Endodermal cell (in vitro differentiated cells): Measurements from ENCODE around the gene CPSF7. TPM values are rescaled to one million over a fixed set of nuclear protein-coding genes. Genes with fewer than 3 reads are reported as not detected.

ENCODE experiments used
- DNase-seq: peaks from one replicate; pipeline ENCODE4 v3.0.0-alpha.2; 2017
- H3K27ac ChIP-seq: 2 replicates; pipeline ENCODE4 v1.5.1; 2013; ENCODE audit warnings: mild to moderate bottlenecking, low read depth, low read length, moderate library complexity
- H3K27me3 ChIP-seq: 2 replicates; pipeline ENCODE4 v1.6.1; 2013; ENCODE audit warnings: mild to moderate bottlenecking, low read length, moderate library complexity; ENCODE audit not compliant: insufficient read depth, control insufficient read depth, poor library complexity, severe bottlenecking
- H3K36me3 ChIP-seq: 2 replicates; pipeline ENCODE4 v1.7.0; 2013; ENCODE audit warnings: mild to moderate bottlenecking, low read length, moderate library complexity; ENCODE audit not compliant: control insufficient read depth, insufficient read depth
- H3K4me1 ChIP-seq: one replicate; pipeline ENCODE4 v1.7.0; 2013; ENCODE audit warnings: low read length; ENCODE audit not compliant: control insufficient read depth, insufficient read depth
- H3K4me3 ChIP-seq: 2 replicates; pipeline ENCODE4 v1.5.1; 2013; ENCODE audit warnings: mild to moderate bottlenecking, low read length, moderate library complexity
- H3K9ac ChIP-seq: 2 replicates; pipeline ENCODE4 v1.6.1; 2013; ENCODE audit warnings: mild to moderate bottlenecking, low read length, moderate library complexity; ENCODE audit not compliant: poor library complexity, severe bottlenecking; ENCODE audit errors: extremely low read depth
- H3K9me3 ChIP-seq: 2 replicates; pipeline ENCODE4 v1.6.1; 2013; ENCODE audit warnings: mild to moderate bottlenecking, low read length, moderate library complexity; ENCODE audit not compliant: control insufficient read depth
- H3K27ac Mint-ChIP-seq: 2 replicates; pipeline ENCODE4 v1.8.0; 2020; ENCODE audit warnings: mixed read lengths
- H3K27me3 Mint-ChIP-seq: 2 replicates; pipeline ENCODE4 v1.8.0; 2021; ENCODE audit warnings: mild to moderate bottlenecking, mixed read lengths; ENCODE audit not compliant: insufficient read depth
- H3K36me3 Mint-ChIP-seq: 2 replicates; pipeline ENCODE4 v1.8.0; 2020; ENCODE audit warnings: low read depth, mixed read lengths
- H3K4me1 Mint-ChIP-seq: 2 replicates; pipeline ENCODE4 v1.8.0; 2020; ENCODE audit warnings: mixed read lengths
- H3K4me3 Mint-ChIP-seq: 2 replicates; pipeline ENCODE4 v1.8.0; 2020; ENCODE audit warnings: mild to moderate bottlenecking, moderate library complexity, mixed read lengths
- H3K9me3 Mint-ChIP-seq: 2 replicates; pipeline ENCODE4 v1.8.0; 2020; ENCODE audit warnings: mild to moderate bottlenecking, mixed read lengths
- CTCF ChIP-seq: fragments of 200-600 bp; sonication (generic); conservative IDR thresholded peaks from 2 replicates; pipeline ENCODE4 v1.5.0; 2021; ENCODE audit warnings: antibody characterized with exemption, mild to moderate bottlenecking
- WGBS, 2 experiments: methylation state at CpG; one replicate each; pipeline versions ENCODE4 v1.1.5 to v1.1.7; 2013; ENCODE audit warnings: missing lambda C conversion rate in 2 of 2, mixed read lengths in 1 of 2; ENCODE audit not compliant: insufficient coverage in 1 of 2, insufficient read length in 1 of 2; 5-methylcytosine and 5-hydroxymethylcytosine counted together
- total RNA-seq, 2 donors: library from RNA; stranded (reverse); fragmentation: NEBNext Ultra II Directional in 1 of 2; extraction: Animal tissue kit (Norgen Biotek cat#: 25700) in 1 of 2; gene quantifications; 2 replicates in 1 of 2; 3 replicates in 1 of 2; pipeline ENCODE4 v1.2.1, GENCODE V29; 2021

Gene CPSF7
- total RNA-seq, 2 donors from 2014 or later, result 108 to 117 TPM

GRCh38 chr11:61425367-61426131 is 4.2 kb downstream of the CPSF7 start:
- H3K27me3 ChIP-seq, result no peaks in the 10 kb centered on the region
- no peaks in the 10 kb centered on the region for H3K9me3 ChIP-seq
- H3K27ac ChIP-seq, result no peak overlapping the region
- H3K27me3 Mint-ChIP-seq, result no peaks in the 10 kb centered on the region
- H3K36me3 Mint-ChIP-seq, result peaks cover 71% of the 10 kb centered on the region
- no peak overlapping the region for H3K27ac Mint-ChIP-seq
- peaks cover 6% of the 10 kb centered on the region for H3K4me1 Mint-ChIP-seq
- DNase-seq, result no peak
- H3K36me3 ChIP-seq, result peaks cover 79% of the 10 kb centered on the region
- no peak for TF ChIP-seq CTCF
- H3K4me3 Mint-ChIP-seq, result no peak overlapping the region
- no peak overlapping the region for H3K9ac ChIP-seq
- no peaks in the 10 kb centered on the region for H3K9me3 Mint-ChIP-seq
- WGBS, 2 experiments, result 100% methylated on average over 1 of the region's 1 CpG; no CpG with 5 or more reads in 1 of the 2 experiments
- no peak overlapping the region for H3K4me3 ChIP-seq
- peaks cover 4% of the 10 kb centered on the region for H3K4me1 ChIP-seq

GRCh38 chr11:61422226-61422625 is 7.5 kb downstream of the CPSF7 start:
- Mint-ChIP-seq H3K36me3 (peaks cover 86% of the 10 kb centered on the region), H3K27ac (no peak overlapping the region), H3K4me1 (no peaks in the 10 kb centered on the region), H3K4me3 (no peak overlapping the region), H3K9me3 (no peaks in the 10 kb centered on the region), H3K27me3 (no peaks in the 10 kb centered on the region)
- H3K9me3 ChIP-seq, result no peaks in the 10 kb centered on the region
- H3K4me1 ChIP-seq, result no peaks in the 10 kb centered on the region
- no peak for DNase-seq
- H3K4me3 ChIP-seq, result no peak overlapping the region
- no peak overlapping the region for H3K27ac ChIP-seq
- TF ChIP-seq CTCF, result no peak
- no peak overlapping the region for H3K9ac ChIP-seq
- WGBS, 2 experiments, result 98 to 100% methylated on average over 2 to 3 of the region's 3 CpGs
- no peaks in the 10 kb centered on the region for H3K27me3 ChIP-seq
- peaks cover 93% of the 10 kb centered on the region for H3K36me3 ChIP-seq

- peaks cover 89% of the 10 kb centered on the region for H3K36me3 Mint-ChIP-seq
- H3K27ac Mint-ChIP-seq, result no peak overlapping the region
- Histone ChIP-seq H3K27ac (no peak overlapping the region), H3K9me3 (no peaks in the 10 kb centered on the region), H3K36me3 (peaks cover 92% of the 10 kb centered on the region), H3K27me3 (no peaks in the 10 kb centered on the region), H3K4me1 (no peaks in the 10 kb centered on the region), H3K9ac (no peak overlapping the region), H3K4me3 (no peak overlapping the region)
- H3K9me3 Mint-ChIP-seq, result no peaks in the 10 kb centered on the region
- no peaks in the 10 kb centered on the region for H3K4me1 Mint-ChIP-seq
- DNase-seq, result no peak
- TF ChIP-seq CTCF, result no peak
- H3K4me3 Mint-ChIP-seq, result no peak overlapping the region
- no peaks in the 10 kb centered on the region for H3K27me3 Mint-ChIP-seq
Measured at GRCh38 chr11:61418136-61418535, 11.6 kb downstream of the CPSF7 start.
